Measurements from ENCODE around the gene ZNF205. TPM values are rescaled to one million over a fixed set of nuclear protein-coding genes. Genes with fewer than 3 reads are reported as not detected.
A peak's percentile ranks its signal among the peaks of the same experiment; 100 is the strongest.

Gene ZNF205
- total and polyA plus RNA-seq, 9 of the 15 experiments (the other 6 are each of a cell fraction or from before 2014, with no cell fraction given) = 2.4 to 11.8 (median 5.1) TPM; not detected in 2

GRCh38 chr16:3123986-3124886, 11.8 kb downstream of the ZNF205 start (continued):
- no peak for TF ChIP-seq ZNF318 (IDR thresholded peaks at IDR 0.05; ENCODE audit: borderline replicate concordance in 1 of 2, low read depth in 1 of 2)
- TF ChIP-seq ZNF584 (CRISPR knock-in tag; IDR thresholded peaks at IDR 0.05; ENCODE audit: low read depth) = no peak
- TF ChIP-seq ETS2 (tag; IDR thresholded peaks at IDR 0.05; ENCODE audit: borderline replicate concordance, poor library complexity, severe bottlenecking) = no peak
- TF ChIP-seq RBM34 (IDR thresholded peaks at IDR 0.05; ENCODE audit: borderline replicate concordance, insufficient read depth, low read length) = no peak
- TF ChIP-seq GABPB1 (CRISPR knock-in tag; IDR thresholded peaks at IDR 0.05) = peak; percentile 95
- TF ChIP-seq ZNF583 (CRISPR knock-in tag; IDR thresholded peaks at IDR 0.05) = no peak
- no peak for TF ChIP-seq IRF1 (CRISPR knock-in tag; IDR thresholded peaks at IDR 0.05; ENCODE audit: borderline replicate concordance)
- no peak for TF ChIP-seq SRSF1 (IDR thresholded peaks at IDR 0.05; ENCODE audit: low read depth, low read length)
- no peak for TF ChIP-seq ILK (tag; IDR thresholded peaks at IDR 0.05; ENCODE audit: borderline replicate concordance, low read depth)
- no peak for TF ChIP-seq SETDB1 (IDR thresholded peaks at IDR 0.05; ENCODE audit: low read length)
- no peak for TF ChIP-seq BRCA1 (IDR thresholded peaks at IDR 0.05)
- TF ChIP-seq BRCA1 (CRISPR knock-in tag; IDR thresholded peaks at IDR 0.05) = no peak
- TF ChIP-seq THRB (CRISPR knock-in tag; conservative IDR thresholded peaks at IDR 0.05) = no peak
- TF ChIP-seq ZKSCAN8 (CRISPR knock-in tag; IDR thresholded peaks at IDR 0.05) = no peak
- no peak for TF ChIP-seq ZNF224 (CRISPR knock-in tag; IDR thresholded peaks at IDR 0.05)
- no peak for TF ChIP-seq ZNF217 (CRISPR knock-in tag; IDR thresholded peaks at IDR 0.05)
- TF ChIP-seq SREBF2 (CRISPR knock-in tag; IDR thresholded peaks at IDR 0.05) = no peak
